NCI-H2227 (cell line): ENCODE results near the gene BEX3.
"Not testable (repeated sequence)": the region's sequence is repeated elsewhere in the genome, so short reads cannot be mapped to it uniquely, and the experiment has no call there.

ENCODE experiments used
- DNase-seq: peaks from one replicate; lab custom pipeline; 2025; ENCODE audit not compliant: unreplicated experiment; lab: John Stamatoyannopoulos, UW

The BEX3 gene

DNA sequence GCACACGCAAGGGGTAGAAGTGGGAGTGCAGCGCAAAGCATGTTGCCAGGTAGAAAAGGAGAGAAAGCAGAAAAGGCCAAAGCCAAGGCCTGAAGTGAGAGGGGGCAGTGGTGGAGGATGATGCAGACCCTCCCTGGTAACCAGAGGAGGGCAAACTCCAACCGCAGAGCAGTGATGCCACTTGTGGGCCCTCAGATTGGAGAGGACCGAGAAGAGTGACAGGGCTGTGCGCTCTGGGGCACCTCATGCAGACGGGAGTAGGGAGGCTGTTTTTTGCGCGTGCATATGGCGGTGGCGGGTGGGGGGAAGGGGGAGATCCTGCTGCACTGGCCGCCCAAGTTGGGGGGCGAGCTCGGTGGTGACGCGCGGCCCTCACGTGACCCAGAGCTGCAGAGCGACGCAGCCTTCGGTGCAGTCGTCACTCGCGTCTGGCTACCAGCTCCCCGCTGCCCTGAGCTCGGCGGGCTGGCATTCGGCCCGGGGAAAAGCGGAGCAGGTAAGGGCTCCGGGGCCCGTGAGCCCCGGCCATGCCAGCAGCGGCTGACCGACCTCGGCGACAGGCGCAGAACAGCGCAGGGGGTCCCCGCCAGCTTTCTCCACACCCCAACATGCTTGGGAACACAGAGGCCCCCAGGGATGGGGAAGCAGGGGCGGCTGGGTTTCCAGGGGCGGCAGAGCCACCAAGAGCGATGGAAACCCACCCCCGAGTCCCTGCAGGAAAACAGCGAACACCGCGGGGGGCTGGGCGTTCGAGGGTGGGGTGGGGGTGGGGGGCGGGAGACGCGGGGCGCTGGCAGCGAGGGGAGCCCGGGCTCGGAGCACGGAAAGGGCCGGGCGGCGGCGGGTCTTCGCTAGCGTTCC lies at the start of gene BEX3:
BEX3 (plus strand) TSS at position 421 of the 861 bp plus-strand sequence. CDS start 984 bp downstream, outside the sequence.
- peak; percentile 93 for DNase-seq

DNA sequence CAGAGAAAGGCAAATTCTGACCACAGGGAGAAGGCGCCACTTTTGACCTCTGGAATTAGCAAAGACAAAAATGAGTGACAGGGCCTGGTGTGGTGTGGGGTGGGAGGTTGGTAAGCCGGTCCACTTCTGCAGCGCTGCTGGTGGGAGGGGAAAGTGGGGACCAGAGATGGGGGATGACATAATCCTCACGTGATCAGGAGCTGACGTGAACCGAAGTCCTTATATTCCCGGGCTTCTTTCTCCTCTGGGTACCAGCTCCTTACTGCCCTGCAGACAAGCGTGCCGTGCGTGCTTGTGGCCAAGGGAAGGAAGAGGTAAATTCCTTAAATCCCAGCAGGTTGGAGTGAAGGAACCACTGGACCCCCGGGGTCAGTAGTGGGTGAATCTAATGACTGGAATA lies 46.3 kb upstream of the BEX3 start, which contains the start of gene TCEAL7:
TCEAL7 (plus strand) TSS at position 249 of the 400 bp plus-strand sequence. CDS start 1,165 bp downstream, outside the sequence.
- peak; percentile 88 for DNase-seq

DNA sequence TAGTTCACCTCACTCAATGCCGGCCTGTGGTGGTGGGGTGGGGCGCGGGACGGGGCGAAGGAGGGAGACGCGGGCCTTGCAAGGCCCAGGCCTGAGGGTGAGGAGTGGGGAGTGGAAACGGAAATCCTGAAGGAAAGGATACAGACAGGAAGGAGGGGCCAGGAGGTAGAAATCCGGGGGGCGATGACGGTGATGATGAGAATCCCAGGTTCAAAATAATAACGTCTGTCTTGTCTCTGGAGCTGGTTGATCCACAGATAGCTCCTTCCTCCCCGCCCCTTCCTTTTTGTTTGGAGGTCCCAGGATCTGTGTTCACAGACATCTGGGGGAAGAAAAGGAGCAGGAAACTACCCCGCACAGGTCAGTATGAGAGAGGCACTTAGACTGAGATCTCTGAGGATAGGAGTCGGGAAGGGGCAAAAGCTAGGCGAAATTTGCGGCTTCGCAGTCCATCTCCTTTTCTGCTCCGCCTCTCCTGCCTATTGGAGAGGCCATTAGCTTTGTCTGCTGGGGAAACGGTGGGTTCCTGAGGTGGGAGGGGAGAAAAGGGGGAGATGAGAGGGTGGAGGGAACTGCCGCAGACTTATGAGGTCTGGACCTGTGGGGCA lies 45.6 kb upstream of the BEX3 start:
- DNase-seq: peak; percentile 66

DNA sequence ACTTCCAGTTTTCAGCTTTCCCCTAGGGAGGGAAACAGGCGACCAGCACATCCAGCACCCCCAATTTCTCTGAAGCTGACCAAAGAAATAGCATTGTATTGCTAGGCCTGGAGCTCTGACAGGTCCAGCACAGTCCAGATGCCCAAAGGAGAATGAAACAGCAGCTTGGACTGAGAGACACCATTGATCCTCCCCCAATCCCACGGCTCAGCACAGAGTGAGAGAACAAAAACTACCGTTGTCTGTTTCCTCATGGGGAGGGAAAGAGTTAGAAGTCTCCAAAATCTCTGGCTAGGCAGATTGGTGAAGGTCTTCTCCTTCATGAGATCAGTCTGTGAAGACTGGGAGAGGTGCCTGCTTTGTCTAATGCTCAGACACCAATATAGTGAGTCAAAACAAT lies 37.7 kb upstream of the BEX3 start:
- no peak for DNase-seq

DNA sequence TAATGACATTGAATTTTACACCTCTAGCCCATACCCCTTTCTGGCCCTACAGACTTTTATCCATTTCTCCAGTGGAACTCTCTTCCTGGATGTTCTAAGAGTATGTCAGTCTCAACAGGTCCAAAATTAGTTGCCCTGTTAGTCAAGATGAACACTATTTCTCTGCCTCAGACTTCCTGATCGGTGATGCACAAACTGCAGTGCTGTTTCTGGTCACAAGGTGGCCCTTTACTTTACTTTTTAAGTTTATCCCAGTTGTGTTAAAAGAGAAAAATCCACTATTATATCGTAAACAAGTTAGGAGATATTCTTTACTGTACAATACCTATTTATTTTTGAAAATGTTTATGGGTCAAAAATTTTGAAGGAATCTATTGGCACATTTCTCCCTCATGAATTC lies 33.2 kb upstream of the BEX3 start:
- peak; percentile 48 for DNase-seq

DNA sequence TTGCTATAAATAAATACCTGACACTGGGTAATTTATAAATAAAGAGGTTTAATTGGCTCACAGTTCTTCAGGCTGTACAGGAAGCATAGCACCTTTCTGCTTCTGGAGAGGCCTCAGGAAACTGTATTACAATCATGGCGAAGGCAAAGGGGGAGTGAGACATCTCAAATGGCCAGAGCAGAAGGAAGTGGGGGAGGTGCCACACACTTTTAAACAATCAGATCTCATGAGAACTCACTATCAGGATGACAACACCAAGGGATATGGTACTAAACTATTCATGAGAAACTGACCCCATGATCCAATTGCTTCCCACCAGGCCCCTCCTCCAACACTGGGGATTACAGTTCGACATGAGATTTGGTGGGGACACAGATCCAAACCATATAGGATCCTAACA lies 31.7 kb upstream of the BEX3 start:
- no peak for DNase-seq

DNA sequence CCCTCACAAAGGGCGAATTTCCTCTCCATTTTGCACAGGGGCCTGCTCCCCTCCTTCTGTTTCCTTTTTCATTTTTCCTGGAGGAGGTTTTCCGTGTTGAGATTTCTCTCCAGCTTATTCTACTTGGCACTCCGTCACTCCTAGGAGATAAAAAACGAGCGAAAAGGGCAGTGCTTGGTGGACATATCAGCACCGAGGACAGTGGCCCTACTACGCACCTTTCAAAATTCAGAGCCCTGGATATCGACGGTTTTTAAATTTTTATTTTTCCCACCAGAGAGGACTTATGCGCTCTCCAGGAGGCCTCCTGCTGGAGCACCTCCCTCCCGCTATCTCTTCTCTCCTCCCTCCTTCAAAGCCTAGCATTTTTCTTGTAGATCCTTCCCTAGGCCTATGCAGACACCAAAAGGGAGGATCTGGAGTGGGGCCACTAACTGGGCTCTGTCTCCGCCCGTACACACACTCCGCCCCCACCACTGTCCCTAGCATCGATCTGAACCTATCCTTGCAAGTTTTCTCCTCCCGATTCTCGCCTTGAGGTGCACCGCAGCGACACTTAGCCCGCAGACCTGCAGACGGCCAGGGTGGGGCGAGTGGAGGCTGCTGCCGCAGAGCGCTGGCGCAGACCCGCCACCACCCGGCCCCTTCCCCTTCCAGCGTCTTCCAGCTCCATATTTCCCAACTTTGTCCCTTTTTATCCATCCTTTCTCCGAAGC lies 28.5 kb upstream of the BEX3 start:
- peak; percentile 35 for DNase-seq

DNA sequence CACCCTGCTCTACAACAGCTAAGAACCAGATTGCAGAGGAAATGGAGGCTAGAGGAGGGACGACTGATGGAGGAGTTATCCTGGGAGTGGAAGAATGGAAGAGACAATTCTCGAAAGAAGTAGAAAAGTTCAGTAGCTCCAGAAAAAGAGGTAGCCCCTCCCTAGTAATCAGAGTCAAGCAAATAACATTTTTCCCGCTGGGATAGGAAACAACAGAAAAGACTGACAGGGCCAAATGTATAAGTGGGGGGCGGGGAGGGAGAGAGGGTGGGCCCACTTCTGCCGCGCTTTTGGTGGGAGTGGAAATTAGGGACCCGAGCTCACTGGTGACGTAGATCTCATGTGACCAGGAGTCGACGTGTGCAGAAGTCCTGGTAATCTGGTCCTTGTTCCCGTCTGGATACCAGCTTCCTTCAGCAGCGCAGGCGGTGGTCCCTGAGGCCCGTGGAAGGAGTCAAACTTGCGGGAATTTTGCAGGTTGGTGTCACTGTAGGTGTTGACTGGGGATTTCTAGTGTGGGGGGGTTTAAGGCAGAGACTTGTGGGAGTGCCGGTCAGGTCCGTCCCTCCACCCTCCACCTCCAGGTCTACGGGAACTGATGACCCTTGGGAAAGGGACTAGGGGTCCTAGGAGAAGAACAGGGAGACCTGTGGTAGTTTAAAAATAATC lies 20.1 kb upstream of the BEX3 start, which contains the start of gene TCEAL9:
TCEAL9 (plus strand) TSS at position 377 of the 669 bp plus-strand sequence. CDS start 1,179 bp downstream, outside the sequence.
- DNase-seq: peak; percentile 92

DNA sequence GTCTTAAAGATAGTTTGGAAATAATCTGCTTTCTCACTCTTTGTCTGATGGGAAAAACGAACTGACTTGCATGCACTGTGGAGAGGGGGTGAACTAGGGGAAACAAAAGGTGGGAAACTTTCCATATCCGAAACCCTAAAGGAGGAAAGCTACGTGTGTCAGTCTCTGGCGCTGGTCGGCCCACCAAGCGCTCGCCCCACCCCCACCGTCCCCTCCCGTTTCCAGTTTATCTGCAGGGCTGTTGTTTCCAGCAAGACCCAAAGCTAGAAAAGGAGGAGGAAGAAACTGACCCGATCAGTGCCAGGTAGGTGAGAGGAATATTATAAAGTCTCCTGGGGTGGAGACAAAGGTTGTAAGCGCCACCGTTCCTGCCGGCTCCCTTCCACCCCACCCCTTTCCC lies 19.5 kb upstream of the BEX3 start:
- DNase-seq: peak; percentile 25

DNA sequence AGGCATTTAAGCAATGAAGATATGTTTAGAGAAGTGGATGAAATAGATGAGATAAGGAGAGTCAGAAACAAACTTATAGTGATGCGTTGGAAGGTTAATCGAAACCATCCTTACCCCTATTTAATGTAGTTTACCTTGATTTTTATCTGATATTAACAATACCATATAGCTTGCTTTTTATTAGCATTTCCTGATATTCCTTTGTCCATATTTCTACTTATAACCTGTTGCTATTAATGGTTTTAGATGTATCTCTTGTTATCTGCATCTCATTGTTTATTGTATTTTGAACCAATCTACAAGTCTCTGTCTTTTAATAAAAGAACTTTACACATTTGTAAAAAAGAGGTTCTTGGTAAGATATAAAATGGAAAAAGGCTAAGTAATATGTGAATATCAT lies 18.5 kb upstream of the BEX3 start:
- no peak for DNase-seq

DNA sequence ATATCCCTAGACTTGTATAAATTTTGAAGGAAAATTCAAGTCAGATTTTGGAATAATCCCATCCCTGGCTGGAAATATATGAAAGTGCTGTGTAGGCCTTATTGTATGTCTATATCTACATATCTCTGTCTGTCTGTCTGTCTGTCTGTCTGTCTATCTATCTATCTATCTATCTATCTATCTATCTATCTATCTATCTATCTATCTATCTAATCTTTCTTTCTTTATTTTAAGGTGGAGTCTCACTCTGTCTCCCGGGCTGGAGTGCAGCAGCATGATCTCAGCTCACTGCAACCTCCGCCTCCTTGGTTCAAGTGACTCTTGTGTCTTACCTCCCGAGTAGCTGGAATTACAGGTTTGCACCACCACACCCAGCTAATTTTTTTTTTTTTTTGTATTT lies 16.7 kb upstream of the BEX3 start:
- DNase-seq: not testable (repeated sequence)

DNA sequence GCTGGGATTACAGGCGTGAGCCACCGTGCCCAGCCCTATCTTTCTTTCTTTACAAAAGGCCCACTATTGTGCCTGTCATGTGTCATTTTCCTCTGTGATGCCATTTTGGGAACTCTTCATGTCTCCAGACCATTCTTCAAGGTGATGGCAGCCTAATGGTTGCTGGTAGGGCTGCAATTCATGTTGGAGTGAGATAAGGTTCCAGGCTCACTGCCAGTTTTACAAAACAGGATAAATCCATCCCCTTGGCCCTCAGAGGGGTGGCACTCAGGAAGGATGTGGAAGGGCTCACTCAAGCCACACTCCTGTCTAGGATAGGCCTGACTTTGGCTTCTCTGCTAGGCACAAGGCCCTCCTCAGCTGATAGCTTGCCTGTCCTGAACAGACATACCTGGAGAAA lies 16.2 kb upstream of the BEX3 start:
- DNase-seq: no peak

DNA sequence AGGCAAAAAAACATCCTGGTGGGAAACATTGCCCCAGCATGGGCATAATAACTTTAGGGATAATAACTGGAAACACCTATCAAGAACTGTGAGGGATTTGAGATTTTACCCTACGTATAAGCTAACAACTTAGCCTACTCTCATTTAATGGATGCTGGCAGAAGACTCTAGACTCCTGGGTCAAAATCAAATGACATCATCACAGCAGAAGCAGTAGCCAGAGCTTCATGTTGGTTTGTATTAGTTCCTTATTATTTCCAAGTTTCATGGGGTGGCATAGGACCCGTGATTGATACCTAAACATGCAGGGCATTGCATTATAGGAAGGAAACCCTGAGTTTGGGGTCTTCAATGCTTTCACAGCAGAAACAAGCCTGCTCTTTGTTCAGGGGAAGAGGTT lies 15.4 kb upstream of the BEX3 start:
- no peak for DNase-seq

DNA sequence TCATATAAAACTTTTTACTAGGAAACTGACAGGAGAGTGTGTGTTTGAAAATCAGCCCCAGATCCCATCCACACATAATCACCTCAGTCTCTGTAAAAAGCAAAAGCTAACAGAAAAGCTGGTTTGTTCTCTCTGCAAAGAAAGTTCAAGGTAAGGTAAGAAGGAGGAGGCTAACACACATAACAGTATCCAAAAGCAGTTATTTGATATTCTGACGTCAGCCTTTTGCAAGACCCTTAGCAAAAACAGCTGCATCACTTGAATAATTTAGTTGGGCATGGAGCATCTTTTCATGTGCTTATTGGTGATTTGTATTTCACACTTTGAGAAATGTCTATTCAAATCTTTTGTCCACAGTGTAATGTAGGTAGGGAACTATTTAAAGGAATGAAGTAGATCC lies 14.5 kb upstream of the BEX3 start:
- DNase-seq: no peak

DNA sequence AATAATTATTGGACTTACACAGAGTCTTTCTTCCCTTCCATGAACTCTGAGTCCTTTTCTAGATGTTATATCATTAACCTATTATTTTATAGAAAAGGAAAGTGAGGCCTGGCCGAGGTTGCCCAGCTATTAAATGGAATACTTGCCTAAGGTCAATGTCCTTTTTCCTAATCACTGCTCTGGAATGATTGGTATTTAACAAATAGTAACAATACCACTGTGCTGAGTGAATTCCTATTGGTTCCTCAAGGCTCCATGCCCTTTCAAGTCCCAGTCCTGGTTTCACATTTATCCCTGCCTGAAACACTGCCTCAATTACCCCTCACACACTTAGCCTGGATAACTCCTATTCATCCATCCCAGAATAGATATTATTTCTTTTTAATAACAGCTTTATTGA lies 13.9 kb upstream of the BEX3 start:
- no peak for DNase-seq

DNA sequence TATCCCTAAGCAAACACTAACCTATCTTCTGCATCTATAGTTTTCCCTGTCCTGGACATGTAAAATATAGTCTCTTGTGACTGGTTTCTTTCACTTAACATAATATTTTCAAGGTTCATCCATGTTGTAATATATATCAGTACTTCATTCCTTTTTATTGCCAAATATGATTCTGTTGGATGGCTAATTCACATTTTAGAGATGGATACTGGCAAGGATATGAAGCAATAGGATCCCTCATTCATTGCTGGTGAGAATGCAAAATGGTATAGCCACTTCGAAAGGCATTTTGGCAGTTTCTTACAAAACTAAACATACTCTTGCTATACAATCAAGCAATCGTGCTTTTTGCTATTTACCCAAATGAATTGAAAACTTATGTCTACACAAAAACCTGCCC lies 13.3 kb upstream of the BEX3 start:
- DNase-seq: no peak

DNA sequence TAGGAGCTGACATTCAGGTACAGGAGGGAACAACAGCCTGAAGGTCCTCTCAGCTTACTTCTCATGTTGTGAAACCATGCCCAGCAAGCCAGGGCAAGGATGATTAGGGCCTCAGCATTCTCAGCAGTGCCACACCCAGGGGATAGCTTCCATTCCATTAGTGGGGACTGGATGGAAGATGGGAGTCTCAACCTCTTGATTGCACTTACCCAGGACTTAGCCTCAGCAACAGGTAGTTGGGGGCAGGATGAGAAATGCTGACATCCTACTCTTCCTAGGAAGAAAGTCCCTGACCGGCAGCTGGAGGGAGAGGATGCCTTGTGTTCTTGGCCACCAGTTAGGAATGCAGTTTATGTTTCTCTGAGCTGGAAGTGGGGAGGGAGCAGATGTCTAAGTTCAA lies 8.8 kb upstream of the BEX3 start:
- DNase-seq: no peak

DNA sequence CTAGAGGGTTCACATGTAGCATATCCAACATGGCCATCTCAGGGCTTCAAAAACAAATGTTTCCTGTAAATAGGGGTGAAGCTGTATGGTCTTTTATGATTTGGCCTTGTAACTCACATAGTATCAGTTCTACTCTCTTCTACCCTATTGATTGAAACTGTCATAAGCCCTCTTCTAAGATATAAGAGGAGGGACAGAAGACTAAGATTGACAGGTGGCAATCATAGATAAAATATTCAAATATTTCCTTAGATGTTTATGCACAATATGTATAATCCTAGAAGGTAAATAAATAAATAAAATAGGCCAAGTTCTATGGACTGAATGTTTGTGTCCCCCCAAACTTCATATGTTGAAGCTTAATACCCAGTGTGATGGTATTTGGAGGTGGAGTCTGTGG lies 6.9 kb upstream of the BEX3 start:
- no peak for DNase-seq

DNA sequence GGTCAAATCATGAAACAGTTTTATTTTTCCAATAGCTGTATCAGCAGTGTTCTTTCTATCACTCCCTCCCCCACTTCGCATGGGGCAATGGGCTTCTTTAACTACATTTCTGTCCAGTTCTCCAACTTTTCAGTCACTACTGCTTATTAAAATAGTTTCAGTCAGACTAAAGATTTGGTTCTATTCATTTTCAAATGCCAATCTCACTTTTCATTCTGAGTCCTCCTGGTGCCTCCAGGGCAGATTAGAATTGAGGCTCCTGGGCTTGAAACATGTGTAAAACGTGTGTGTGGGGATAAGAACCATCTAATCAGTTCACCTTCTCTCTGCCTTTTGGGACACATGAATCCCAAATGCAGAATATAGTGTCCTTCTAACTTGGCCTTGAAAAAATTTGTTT lies 3.5 kb upstream of the BEX3 start:
- no peak for DNase-seq

DNA sequence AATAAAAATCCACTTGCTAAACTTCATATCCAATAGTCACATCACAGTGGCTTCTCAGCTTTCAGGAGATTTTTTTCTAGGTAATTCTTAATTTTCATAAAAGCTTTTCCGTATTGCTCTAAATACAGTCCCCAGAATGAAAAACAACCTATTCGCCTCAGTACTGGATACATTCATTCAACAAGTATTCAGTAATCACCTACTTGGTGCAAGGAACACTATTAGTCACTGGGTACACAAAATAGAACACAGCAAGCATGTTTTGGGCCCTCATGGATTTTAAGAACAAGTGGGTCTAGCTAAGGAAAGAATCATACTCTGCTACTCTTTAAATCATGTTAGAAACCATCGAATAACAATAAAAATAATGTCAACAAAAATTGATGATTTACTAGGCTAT lies 2.8 kb upstream of the BEX3 start:
- DNase-seq: no peak

DNA sequence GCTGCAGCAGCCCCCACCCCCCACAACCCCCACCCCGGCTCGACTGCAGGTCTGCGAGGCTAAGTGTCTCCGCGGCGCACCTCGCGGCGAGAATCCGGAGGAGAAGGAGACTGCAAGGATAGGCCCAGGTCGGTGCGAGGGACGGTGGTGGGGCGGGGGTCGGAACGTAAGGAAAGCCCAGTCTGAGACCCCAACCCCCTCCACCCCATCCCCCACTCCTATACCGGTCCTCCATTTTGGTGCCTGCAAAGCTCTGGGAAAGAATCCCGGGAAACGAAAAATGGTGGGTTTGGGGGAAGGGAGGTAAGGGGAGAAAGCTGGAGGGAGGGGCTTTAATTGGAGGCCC lies 614 bp downstream of the BEX3 start:
- peak; percentile 75 for DNase-seq
